H9 (cell line): ENCODE measurements around the gene NACC1. TPM values are rescaled to one million over a fixed set of nuclear protein-coding genes. Genes with fewer than 3 reads are reported as not detected.

Experiments used
- DNase-seq: peaks from one replicate; pipeline ENCODE4 v3.0.0-alpha.2; 2017
- H2AFZ ChIP-seq: one replicate; pipeline ENCODE4 v1.6.1; 2013; ENCODE audit warnings: mild to moderate bottlenecking, low read length, control low read depth, moderate library complexity
- H2AK5ac ChIP-seq: 2 replicates; pipeline ENCODE4 v1.6.1; 2013; ENCODE audit warnings: low read length, control low read depth, mixed read lengths; ENCODE audit not compliant: insufficient read length
- H2BK120ac ChIP-seq: one replicate; pipeline ENCODE4 v1.6.1; 2013; ENCODE audit warnings: low read depth, mild to moderate bottlenecking, low read length, control low read depth, inconsistent platforms; ENCODE audit not compliant: poor library complexity, severe bottlenecking
- H2BK12ac ChIP-seq: 2 replicates; pipeline ENCODE4 v1.6.1; 2013; ENCODE audit warnings: low read length, control low read depth, mixed read lengths, low read depth; ENCODE audit not compliant: insufficient read length
- H2BK15ac ChIP-seq: 2 replicates; pipeline ENCODE4 v1.6.1; 2013; ENCODE audit warnings: low read depth, low read length, control low read depth
- H2BK20ac ChIP-seq: one replicate; pipeline ENCODE4 v1.6.1; 2013; ENCODE audit warnings: low read depth, mild to moderate bottlenecking, low read length, control low read depth, inconsistent platforms; ENCODE audit not compliant: poor library complexity, severe bottlenecking
- H2BK5ac ChIP-seq: 2 replicates; pipeline ENCODE4 v1.6.1; 2013; ENCODE audit warnings: low read length, control low read depth, mixed read lengths; ENCODE audit not compliant: insufficient read length
- H3K14ac ChIP-seq: 2 replicates; pipeline ENCODE4 v1.6.1; 2013; ENCODE audit warnings: low read length, control low read depth; ENCODE audit not compliant: insufficient read depth
- H3K18ac ChIP-seq: 2 replicates; pipeline ENCODE4 v1.6.1; 2013; ENCODE audit warnings: low read depth, mild to moderate bottlenecking, mixed read lengths, low read length, control low read depth; ENCODE audit not compliant: insufficient read length
- H3K23ac ChIP-seq: 2 replicates; pipeline ENCODE4 v1.6.1; 2013; ENCODE audit warnings: low read length, control low read depth, mixed read lengths, low read depth; ENCODE audit not compliant: insufficient read length
- H3K23me2 ChIP-seq: 2 replicates; pipeline ENCODE4 v1.6.1; 2013; ENCODE audit warnings: low read depth, mild to moderate bottlenecking, mixed read lengths, low read length, control low read depth; ENCODE audit not compliant: insufficient read length, poor library complexity, severe bottlenecking
- H3K27ac ChIP-seq: 2 replicates; pipeline ENCODE4 v1.5.1; 2013; ENCODE audit warnings: low read length, control low read depth, mixed read lengths, low read depth; ENCODE audit not compliant: insufficient read length
- H3K27me3 ChIP-seq: 2 replicates; pipeline ENCODE4 v1.6.1; 2013; ENCODE audit warnings: low read length, control low read depth, inconsistent platforms; ENCODE audit not compliant: insufficient read depth
- H3K4ac ChIP-seq: 2 replicates; pipeline ENCODE4 v1.6.1; 2013; ENCODE audit warnings: low read depth, mild to moderate bottlenecking, control low read depth, inconsistent platforms, low read length, moderate library complexity
- H3K4me1 ChIP-seq: 2 replicates; pipeline ENCODE4 v1.6.1; 2013; ENCODE audit warnings: low read length, control low read depth, inconsistent platforms; ENCODE audit not compliant: insufficient read depth
- H3K4me2 ChIP-seq: 2 replicates; pipeline ENCODE4 v1.6.1; 2013; ENCODE audit warnings: low read length, control low read depth, mixed read lengths; ENCODE audit not compliant: insufficient read length, insufficient read depth
- H3K56ac ChIP-seq: 2 replicates; pipeline ENCODE4 v1.6.1; 2013; ENCODE audit warnings: low read depth, mild to moderate bottlenecking, mixed read lengths, low read length, control low read depth; ENCODE audit not compliant: insufficient read length
- H3K79me1 ChIP-seq: 2 replicates; pipeline ENCODE4 v1.6.1; 2013; ENCODE audit warnings: low read depth, mild to moderate bottlenecking, moderate library complexity, low read length, control low read depth, inconsistent platforms; ENCODE audit not compliant: insufficient read depth, poor library complexity, severe bottlenecking
- H3K79me2 ChIP-seq: 2 replicates; pipeline ENCODE4 v1.6.1; 2013; ENCODE audit warnings: low read length, control low read depth, inconsistent platforms; ENCODE audit not compliant: insufficient read depth
- H3K9ac ChIP-seq: 2 replicates; pipeline ENCODE4 v1.6.1; 2013; ENCODE audit warnings: low read length, control low read depth, mixed read lengths; ENCODE audit not compliant: insufficient read length; ENCODE audit errors: extremely low read depth
- H3K9me3 ChIP-seq: one replicate; pipeline ENCODE4 v1.6.1; 2013; ENCODE audit warnings: low read depth, low read length, inconsistent platforms; ENCODE audit not compliant: control insufficient read depth
- H3T11ph ChIP-seq: one replicate; pipeline ENCODE4 v1.6.1; 2013; ENCODE audit warnings: mild to moderate bottlenecking, low read length, control low read depth, inconsistent platforms
- H4K20me1 ChIP-seq: one replicate; pipeline ENCODE4 v1.6.1; 2013; ENCODE audit not compliant: control insufficient read depth, insufficient read length, insufficient read depth
- H4K5ac ChIP-seq: 2 replicates; pipeline ENCODE4 v1.6.1; 2013; ENCODE audit warnings: low read depth, mild to moderate bottlenecking, mixed read lengths, low read length, control low read depth; ENCODE audit not compliant: insufficient read length
- H4K8ac ChIP-seq: replicated peaks from 2 replicates; pipeline ENCODE4 v1.6.1; 2013; ENCODE audit warnings: low read length, control low read depth, mixed read lengths, low read depth; ENCODE audit not compliant: insufficient read length
- H4K91ac ChIP-seq: 2 replicates; pipeline ENCODE4 v1.6.1; 2013; ENCODE audit warnings: low read depth, mild to moderate bottlenecking, moderate library complexity, mixed read lengths, low read length, control low read depth; ENCODE audit not compliant: insufficient read length
- H3K27ac Mint-ChIP-seq, 3 experiments: 2 replicates in 2 of 3; 3 replicates in 1 of 3; pipeline ENCODE4 v1.8.0; 2020 to 2021; ENCODE audit warnings: mixed read lengths in 3 of 3, mild to moderate bottlenecking in 1 of 3, moderate library complexity in 1 of 3
- H3K27me3 Mint-ChIP-seq: 2 replicates; pipeline ENCODE4 v1.8.0; 2021; ENCODE audit warnings: low read depth, mild to moderate bottlenecking, moderate library complexity, mixed read lengths
- H3K36me3 Mint-ChIP-seq, 3 experiments: 2 replicates in 2 of 3; 3 replicates in 1 of 3; pipeline ENCODE4 v1.8.0; 2020 to 2021; ENCODE audit warnings: low read depth in 3 of 3, mixed read lengths in 3 of 3; ENCODE audit not compliant: insufficient read depth in 1 of 3
- H3K4me1 Mint-ChIP-seq, 2 experiments: 2 replicates each; pipeline ENCODE4 v1.8.0; 2020; ENCODE audit warnings: mixed read lengths in 2 of 2
- H3K4me3 Mint-ChIP-seq, 2 experiments: 2 replicates in 1 of 2; 3 replicates in 1 of 2; pipeline ENCODE4 v1.8.0; 2020 to 2021; ENCODE audit warnings: mild to moderate bottlenecking in 2 of 2, mixed read lengths in 2 of 2, moderate library complexity in 1 of 2
- H3K9me3 Mint-ChIP-seq, 2 experiments: 2 replicates in 1 of 2; 3 replicates in 1 of 2; pipeline ENCODE4 v1.8.0; 2020; ENCODE audit warnings: mild to moderate bottlenecking in 2 of 2, mixed read lengths in 2 of 2, moderate library complexity in 1 of 2
- CTCF ChIP-seq: fragments of 200-600 bp; sonication (generic); conservative IDR thresholded peaks from 3 replicates; pipeline ENCODE4 v1.8.0; 2021; ENCODE audit warnings: antibody characterized with exemption, mild to moderate bottlenecking
- WGBS: extraction: QIAGEN DNeasy Blood & Tissue Kit; methylation state at CpG from one replicate; pipeline ENCODE4 v1.1.7; 2013; ENCODE audit warnings: missing lambda C conversion rate, low lambda C conversion rate, mixed read lengths; ENCODE audit not compliant: insufficient read length; ENCODE audit errors: extremely low coverage; 5-methylcytosine and 5-hydroxymethylcytosine counted together
- total RNA-seq: library from RNA; stranded (reverse); gene quantifications from 2 replicates; pipeline ENCODE4 v1.2.1, GENCODE V29; 2021

Gene NACC1
- total RNA-seq, 1 experiment from 2014 or later: 198 TPM

DNA sequence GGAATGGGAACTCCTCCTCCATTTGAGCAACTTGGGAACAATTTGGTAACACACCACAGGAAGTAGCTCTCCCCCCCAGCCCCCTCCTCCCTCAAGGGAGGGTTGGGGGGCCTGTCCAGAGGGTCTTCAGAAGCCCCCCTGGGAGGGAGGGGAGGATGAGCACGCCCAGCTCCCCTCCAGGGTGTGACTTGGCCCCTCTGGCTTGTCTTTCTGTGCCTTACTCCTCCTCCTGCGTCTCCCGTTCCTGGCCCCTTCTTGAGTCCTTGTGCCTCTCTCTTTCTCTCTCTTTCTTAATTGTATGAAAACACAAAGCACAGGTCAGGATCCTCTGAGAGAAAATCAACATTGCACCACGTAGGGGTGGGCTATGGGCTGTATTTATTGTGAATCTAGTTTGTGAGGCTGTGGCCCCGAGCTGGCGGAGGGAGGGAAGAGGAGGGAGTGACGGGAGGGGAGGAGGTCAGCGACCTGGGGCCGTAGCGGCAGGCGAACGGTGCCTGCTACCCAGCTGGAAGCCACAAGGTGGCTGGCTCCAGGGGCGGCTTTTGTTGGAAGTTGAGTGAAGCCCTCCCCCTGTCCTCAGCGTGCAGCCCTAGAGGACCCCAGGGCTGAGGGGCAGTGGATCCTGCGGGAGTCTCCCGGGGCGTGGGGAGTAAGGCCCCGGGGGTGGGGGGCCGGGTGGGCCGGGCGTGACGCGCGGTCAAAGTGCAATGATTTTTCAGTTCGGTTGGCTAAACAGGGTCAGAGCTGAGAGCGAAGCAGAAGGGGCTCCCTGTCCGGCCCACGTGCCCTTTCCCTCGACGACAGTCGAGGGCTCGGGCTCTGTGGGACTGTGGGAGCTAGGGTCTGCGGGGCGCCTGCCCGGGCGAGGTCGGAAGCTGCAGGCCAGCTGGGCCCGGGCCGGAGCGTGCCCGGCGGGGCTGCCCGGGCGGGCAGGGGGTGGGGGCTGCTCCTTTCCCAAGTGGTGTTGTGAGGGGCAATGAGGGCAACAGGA lies 21.8 kb upstream of the NACC1 start:
- Histone ChIP-seq H3K4me2 (peak overlapping the region; percentile 67), H2AK5ac (no peak overlapping the region), H2BK15ac (no peak overlapping the region), H3K27me3 (peaks cover 39% of the 10 kb centered on the region; the same call in 1 of the 2 replicates), H3T11ph (no peak overlapping the region), H3K79me1 (no peaks in the 10 kb centered on the region), H4K8ac (no peak overlapping the region), H3K4ac (no peak overlapping the region), H4K91ac (no peak overlapping the region), H3K9me3 (no peaks in the 10 kb centered on the region), H3K23ac (no peak overlapping the region), H3K56ac (no peak overlapping the region), H4K5ac (no peak overlapping the region), H3K23me2 (peaks cover 13% of the 10 kb centered on the region), H3K18ac (no peak overlapping the region), H2BK20ac (no peak overlapping the region), H3K14ac (no peak overlapping the region), H3K4me1 (0 out of 2 replicates have a peak, but pooled peaks cover 2% of the 10 kb centered on the region), H3K27ac (no peak overlapping the region), H2BK12ac (no peak overlapping the region), H3K9ac (no peak overlapping the region), H3K79me2 (no peaks in the 10 kb centered on the region), H2BK120ac (no peak overlapping the region), H2BK5ac (no peak overlapping the region), H2AFZ (no peak overlapping the region), H4K20me1 (no peaks in the 10 kb centered on the region)
- H3K27ac Mint-ChIP-seq: peak overlapping the region in 1 of 3 experiments; percentile 8; a peak in 1 of 7 replicates
- peaks cover 4 to 7% of the 10 kb centered on the region in 2 experiments; a peak in 4 of 5 replicates for H3K9me3 Mint-ChIP-seq
- WGBS: no CpG with 5 or more reads among the region's 44 CpGs
- H3K4me1 Mint-ChIP-seq: peaks cover 32 to 47% of the 10 kb centered on the region in 2 experiments
- peak; percentile 89 for DNase-seq
- no peaks in the 10 kb centered on the region; a peak in 1 of 7 replicates for H3K36me3 Mint-ChIP-seq
- peak overlapping the region; percentile 55 to 76 for H3K4me3 Mint-ChIP-seq
- H3K27me3 Mint-ChIP-seq: peaks cover 86% of the 10 kb centered on the region
- TF ChIP-seq CTCF: peak; percentile 47; the same call in 1 of the 3 replicates
